Spleen (tissue), 3 donors: ENCODE data around the gene ALKBH2.

Experiments used
- POLR2A ChIP-seq, 3 donors: fragments of 450-650 bp; IDR thresholded peaks; one replicate each; pipeline ENCODE4 v1.5.1; 2017; ENCODE audit warnings: antibody characterized with exemption in 3 of 3, mild to moderate bottlenecking in 1 of 3
- POLR2AphosphoS5 ChIP-seq, 3 donors: sonication (generic); formaldehyde crosslinking; IDR thresholded peaks; one replicate each; pipeline ENCODE4 v1.5.1; 2017; ENCODE audit warnings: antibody characterized with exemption in 3 of 3

DNA sequence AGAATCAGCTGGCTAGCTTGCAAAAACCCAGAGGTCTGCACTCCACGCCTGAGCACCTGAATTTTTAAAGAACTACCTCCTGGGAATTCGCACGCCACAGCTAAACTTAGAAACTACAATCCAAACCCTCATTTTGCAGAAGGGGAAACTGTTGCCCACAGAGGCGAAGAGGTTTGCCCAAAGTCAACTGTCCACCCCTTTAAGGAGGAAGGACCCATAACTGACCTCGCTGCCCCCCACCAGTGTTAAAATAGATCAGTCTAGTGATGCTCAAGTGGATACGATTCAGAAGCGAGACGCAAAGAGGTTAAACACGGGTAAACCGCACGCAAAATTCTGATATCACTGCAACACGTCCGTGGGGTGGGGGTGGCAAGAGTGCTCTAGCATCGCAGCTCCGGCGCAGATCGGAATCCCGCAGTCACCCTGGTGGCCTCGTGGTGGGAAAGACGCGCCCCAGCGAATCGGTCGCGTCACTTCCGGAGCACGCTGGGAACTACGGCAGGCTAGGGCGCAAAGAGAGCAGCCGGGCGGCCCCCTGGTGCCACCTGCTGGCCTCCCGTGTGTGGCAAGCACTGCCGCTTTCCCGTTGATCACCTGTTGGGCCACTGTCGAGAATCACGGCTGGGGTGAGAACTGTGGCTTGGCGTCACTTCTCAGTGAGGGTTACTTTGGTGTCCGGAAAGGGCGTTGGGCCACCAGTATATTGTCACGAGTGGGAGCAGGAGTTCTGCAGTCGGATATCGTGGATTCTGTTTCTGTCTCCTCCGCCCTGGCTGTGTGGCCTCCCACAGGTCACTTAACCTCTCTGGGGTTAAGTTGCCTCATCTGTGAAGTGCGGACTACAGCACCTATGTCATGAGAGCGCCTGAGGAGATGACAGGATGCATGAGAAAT is at the start of gene ALKBH2:
- TF ChIP-seq POLR2A (IDR thresholded peaks at IDR 0.05) (peak in 1 of 3 donors; percentile 30), POLR2AphosphoS5 (IDR thresholded peaks at IDR 0.05) (peak; percentile 91 to 95 (median 91))
